Liver (tissue), 9 donors: ENCODE measurements around the gene WDR86. TPM values are rescaled to one million over a fixed set of nuclear protein-coding genes. Genes with fewer than 3 reads are reported as not detected.

ENCODE experiments used
- DNase-seq: peaks from one replicate; pipeline ENCODE4 v3.0.0-alpha.2; 2017; ENCODE audit warnings: low spot score
- H3K27ac ChIP-seq, 2 donors: one replicate each; pipeline ENCODE4 v1.7.0; 2013; ENCODE audit warnings: inconsistent platforms in 2 of 2, low read length in 2 of 2, control low read depth in 1 of 2, low read depth in 1 of 2, mild to moderate bottlenecking in 1 of 2
- H3K27me3 ChIP-seq, 4 donors: one replicate each; pipeline versions ENCODE4 v1.6.1 to v1.7.0; 2013; ENCODE audit warnings: low read length in 3 of 4, inconsistent platforms in 1 of 4, mild to moderate bottlenecking in 1 of 4, moderate library complexity in 1 of 4; ENCODE audit not compliant: control insufficient read depth in 4 of 4, insufficient read depth in 4 of 4
- H3K36me3 ChIP-seq, 4 donors: one replicate each; pipeline versions ENCODE4 v1.6.1 to v1.7.0; 2013; ENCODE audit warnings: low read length in 3 of 4, mild to moderate bottlenecking in 3 of 4, low read depth in 1 of 4, moderate library complexity in 1 of 4; ENCODE audit not compliant: control insufficient read depth in 4 of 4, insufficient read depth in 3 of 4
- H3K4me1 ChIP-seq, 4 donors: one replicate each; pipeline versions ENCODE4 v1.6.1 to v1.7.0; 2013; ENCODE audit warnings: low read length in 3 of 4, mild to moderate bottlenecking in 3 of 4, moderate library complexity in 1 of 4; ENCODE audit not compliant: control insufficient read depth in 4 of 4, insufficient read depth in 4 of 4
- H3K4me3 ChIP-seq, 3 donors: one replicate each; pipeline versions ENCODE4 v1.6.1 to v1.7.0; 2013; ENCODE audit warnings: low read length in 3 of 3, control low read depth in 1 of 3, low read depth in 1 of 3, mild to moderate bottlenecking in 1 of 3
- H3K9ac ChIP-seq, 2 donors: one replicate each; pipeline ENCODE4 v1.7.0; 2013; ENCODE audit warnings: low read length in 2 of 2, mild to moderate bottlenecking in 2 of 2, moderate library complexity in 2 of 2, control low read depth in 1 of 2, low read depth in 1 of 2
- H3K9me3 ChIP-seq, 4 donors: one replicate each; pipeline versions ENCODE4 v1.6.1 to v1.7.0; 2013; ENCODE audit warnings: low read length in 3 of 4; ENCODE audit not compliant: control insufficient read depth in 4 of 4
- EGR1 ChIP-seq, 2 donors: IDR thresholded peaks; 2 replicates each; pipeline ENCODE4 v1.6.1; 2016 to 2018; ENCODE audit warnings: antibody characterized with exemption in 2 of 2, low read depth in 2 of 2
- HNF4A ChIP-seq, 2 donors: conservative IDR thresholded peaks; 2 replicates each; pipeline ENCODE4 v1.6.1; 2016; ENCODE audit warnings: antibody characterized with exemption in 2 of 2, mild to moderate bottlenecking in 2 of 2
- HNF4G ChIP-seq: IDR thresholded peaks from 2 replicates; pipeline ENCODE4 v1.6.1; 2016; ENCODE audit warnings: antibody characterized with exemption
- NR2F2 ChIP-seq: IDR thresholded peaks from 2 replicates; pipeline ENCODE4 v1.6.1; 2016; ENCODE audit warnings: antibody characterized with exemption
- RAD21 ChIP-seq, 2 donors: IDR thresholded peaks; 2 replicates each; pipeline ENCODE4 v1.6.1; 2016; ENCODE audit warnings: antibody characterized with exemption in 2 of 2, mild to moderate bottlenecking in 2 of 2
- SP1 ChIP-seq: IDR thresholded peaks from 2 replicates; pipeline ENCODE4 v1.6.1; 2018; ENCODE audit warnings: antibody characterized with exemption, mild to moderate bottlenecking
- WGBS: extraction: QIAGEN DNeasy Blood & Tissue Kit; methylation state at CpG from one replicate; pipeline ENCODE4 v1.1.7; 2013; 5-methylcytosine and 5-hydroxymethylcytosine counted together
- polyA plus RNA-seq, 2 donors: library from polyadenylated mRNA; stranded (reverse) in 1 of 2; unstranded in 1 of 2; fragments of 200-250 nt in 1 of 2; fragments of >200 nt in 1 of 2; fragmentation: Nextera tagmentation in 1 of 2; extraction: Ambion mirVana in 1 of 2; gene quantifications; one replicate each; pipeline versions ENCODE4 v1.2.1 to v1.2.3, GENCODE V29; 2013 to 2015
- total RNA-seq, 2 donors: library from RNA; depleted of rRNA; stranded (reverse); fragments of >200 nt; gene quantifications; one replicate each; pipeline ENCODE4 v1.2.3, GENCODE V29; 2014
- TF ChIP-seq, protein P1 (sequence below): IDR thresholded peaks from 2 replicates; pipeline ENCODE4 v1.6.1; 2016; ENCODE audit warnings: antibody characterized with exemption
- TF ChIP-seq, protein P2 (sequence below): IDR thresholded peaks from 2 replicates; pipeline ENCODE4 v1.6.1; 2016; ENCODE audit warnings: antibody characterized with exemption
- TF ChIP-seq, protein P3 (sequence below): IDR thresholded peaks from 2 replicates; pipeline ENCODE4 v1.6.1; 2016; ENCODE audit warnings: antibody characterized with exemption
- donor health status: healthy.
- donor health status: healthy.
- donor health status: healthy.
- donor health status: healthy.
- donor health status: healthy.

The WDR86 gene
- total and polyA plus RNA-seq, 4 donors: 0.35 to 4.9 (median 0.77) TPM

DNA sequence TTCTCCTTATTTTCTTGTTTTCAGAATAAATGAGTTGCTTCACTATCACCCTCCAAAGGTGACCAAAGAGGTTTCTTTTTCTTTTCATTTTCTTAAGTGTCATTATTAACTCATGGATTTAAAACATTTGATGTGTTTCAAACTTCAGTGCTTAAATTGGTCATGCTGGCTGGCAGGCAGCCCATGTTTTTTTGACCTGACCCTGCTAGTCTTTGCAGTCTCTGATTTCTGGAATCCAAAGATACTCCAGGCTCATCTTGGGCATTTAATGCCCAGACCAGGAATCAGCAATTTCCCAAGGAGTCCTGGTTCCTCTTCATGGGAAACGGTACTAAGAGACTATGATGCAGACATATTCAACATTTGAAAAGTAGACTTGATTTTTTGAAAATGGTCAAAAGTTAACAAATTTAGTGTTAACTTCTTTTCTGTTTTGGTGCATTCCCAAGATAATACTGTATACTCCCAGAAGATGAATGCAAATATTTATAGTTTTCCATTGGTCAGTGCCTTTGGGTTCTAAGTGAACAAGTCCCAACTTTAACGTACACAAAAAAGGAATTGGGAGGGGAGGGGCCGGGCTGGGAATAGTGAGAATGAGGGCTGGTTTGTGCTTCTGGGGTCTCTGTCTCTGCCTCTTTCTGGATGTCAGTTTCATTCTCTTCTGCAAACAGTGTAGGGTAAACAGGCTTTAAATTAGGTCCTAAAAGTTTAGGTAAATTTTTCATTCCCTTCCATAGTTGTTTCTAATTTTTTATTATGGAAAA is 48.5 kb downstream of the WDR86 start:
- H3K27me3 ChIP-seq: no peaks in the 10 kb centered on the region
- no peak overlapping the region for H3K4me3 ChIP-seq
- H3K4me1 ChIP-seq: peaks cover 0 to 3% (median 1%) of the 10 kb centered on the region in 4 donors
- H3K9me3 ChIP-seq: no peaks in the 10 kb centered on the region
- peaks cover 9 to 35% (median 23%) of the 10 kb centered on the region in 4 donors for H3K36me3 ChIP-seq
- no peak for DNase-seq
- TF ChIP-seq, protein P1, sequence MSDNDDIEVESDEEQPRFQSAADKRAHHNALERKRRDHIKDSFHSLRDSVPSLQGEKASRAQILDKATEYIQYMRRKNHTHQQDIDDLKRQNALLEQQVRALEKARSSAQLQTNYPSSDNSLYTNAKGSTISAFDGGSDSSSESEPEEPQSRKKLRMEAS: no peak
- 94% methylated on average over 3 of the region's 3 CpGs for WGBS
- H3K9ac ChIP-seq: no peak overlapping the region
- H3K27ac ChIP-seq: no peak overlapping the region

DNA sequence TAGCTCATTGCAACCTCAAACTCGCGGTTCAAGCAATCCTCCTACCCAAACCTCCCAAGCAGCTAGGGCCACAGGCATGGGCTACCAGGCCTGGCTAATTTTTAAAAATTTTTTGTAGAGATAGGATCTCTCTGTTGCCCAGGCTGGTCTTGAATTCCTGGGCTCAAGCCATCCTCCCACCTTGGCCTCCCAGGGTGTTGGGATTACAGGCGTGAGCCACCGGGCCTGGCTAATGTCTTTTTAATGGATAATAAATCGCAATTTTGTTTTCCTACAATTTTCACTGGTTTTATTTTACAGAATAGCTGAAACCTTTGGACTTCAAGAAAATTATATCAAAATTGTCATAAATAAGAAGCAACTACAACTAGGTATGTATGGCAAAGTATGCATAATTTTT is 57.3 kb downstream of the WDR86 start:
- Histone ChIP-seq H3K27me3 (no peaks in the 10 kb centered on the region), H3K27ac (no peak overlapping the region), H3K9me3 (no peaks in the 10 kb centered on the region), H3K9ac (no peak overlapping the region), H3K36me3 (peaks cover 11 to 50% (median 38%) of the 10 kb centered on the region in 4 donors), H3K4me3 (no peak overlapping the region), H3K4me1 (peaks cover 0 to 12% (median 7%) of the 10 kb centered on the region in 4 donors)
- DNase-seq: no peak
- 74% methylated on average over 5 of the region's 5 CpGs for WGBS
- TF ChIP-seq NR2F2 (no peak), HNF4A (conservative IDR thresholded peaks at IDR 0.05) (no peak), RAD21 (IDR thresholded peaks at IDR 0.05) (no peak)
- TF ChIP-seq, protein P2, sequence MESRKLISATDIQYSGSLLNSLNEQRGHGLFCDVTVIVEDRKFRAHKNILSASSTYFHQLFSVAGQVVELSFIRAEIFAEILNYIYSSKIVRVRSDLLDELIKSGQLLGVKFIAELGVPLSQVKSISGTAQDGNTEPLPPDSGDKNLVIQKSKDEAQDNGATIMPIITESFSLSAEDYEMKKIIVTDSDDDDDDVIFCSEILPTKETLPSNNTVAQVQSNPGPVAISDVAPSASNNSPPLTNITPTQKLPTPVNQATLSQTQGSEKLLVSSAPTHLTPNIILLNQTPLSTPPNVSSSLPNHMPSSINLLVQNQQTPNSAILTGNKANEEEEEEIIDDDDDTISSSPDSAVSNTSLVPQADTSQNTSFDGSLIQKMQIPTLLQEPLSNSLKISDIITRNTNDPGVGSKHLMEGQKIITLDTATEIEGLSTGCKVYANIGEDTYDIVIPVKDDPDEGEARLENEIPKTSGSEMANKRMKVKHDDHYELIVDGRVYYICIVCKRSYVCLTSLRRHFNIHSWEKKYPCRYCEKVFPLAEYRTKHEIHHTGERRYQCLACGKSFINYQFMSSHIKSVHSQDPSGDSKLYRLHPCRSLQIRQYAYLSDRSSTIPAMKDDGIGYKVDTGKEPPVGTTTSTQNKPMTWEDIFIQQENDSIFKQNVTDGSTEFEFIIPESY: no peak

DNA sequence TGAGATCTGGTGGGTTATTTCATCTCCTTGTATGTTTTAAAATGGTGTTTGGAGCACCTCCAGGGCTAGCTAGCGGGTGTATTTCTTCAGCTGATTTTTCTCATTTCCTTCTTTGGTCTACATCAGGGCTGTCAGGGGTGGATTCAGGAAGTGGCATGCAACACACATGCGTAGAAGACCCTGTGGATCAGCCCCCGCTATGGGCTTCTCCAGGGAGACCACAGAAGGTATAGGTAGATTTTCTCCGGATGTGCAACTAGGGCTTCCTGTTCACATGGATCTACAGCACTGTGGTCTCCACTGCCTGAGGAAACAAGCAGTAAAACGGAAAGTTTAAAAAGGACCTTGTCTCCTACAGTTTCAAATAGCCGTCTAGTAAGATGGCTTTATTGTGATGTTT is 57.9 kb downstream of the WDR86 start:
- no peaks in the 10 kb centered on the region for H3K9me3 ChIP-seq
- H3K4me1 ChIP-seq: peaks cover 0 to 14% (median 7%) of the 10 kb centered on the region in 4 donors
- no peak overlapping the region for H3K9ac ChIP-seq
- H3K36me3 ChIP-seq: peaks cover 11 to 48% (median 36%) of the 10 kb centered on the region in 4 donors
- no peak for DNase-seq
- 81% methylated on average over 6 of the region's 6 CpGs for WGBS
- H3K27ac ChIP-seq: no peak overlapping the region
- no peak overlapping the region for H3K4me3 ChIP-seq
- H3K27me3 ChIP-seq: no peaks in the 10 kb centered on the region
- TF ChIP-seq HNF4G: no peak
- no peak for TF ChIP-seq EGR1 (IDR thresholded peaks at IDR 0.05; ENCODE audit: low read depth in 2 of 2)
- TF ChIP-seq, protein P2: no peak
- TF ChIP-seq, protein P1: no peak
- TF ChIP-seq, protein P3, sequence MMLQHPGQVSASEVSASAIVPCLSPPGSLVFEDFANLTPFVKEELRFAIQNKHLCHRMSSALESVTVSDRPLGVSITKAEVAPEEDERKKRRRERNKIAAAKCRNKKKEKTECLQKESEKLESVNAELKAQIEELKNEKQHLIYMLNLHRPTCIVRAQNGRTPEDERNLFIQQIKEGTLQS: no peak
- no peak for TF ChIP-seq RAD21 (IDR thresholded peaks at IDR 0.05)
- no peak for TF ChIP-seq HNF4A (conservative IDR thresholded peaks at IDR 0.05)
- no peak for TF ChIP-seq SP1
